Heart right ventricle (tissue), 16 donors: ENCODE measurements around the gene TUFM. TPM values are rescaled to one million over a fixed set of nuclear protein-coding genes. Genes with fewer than 3 reads are reported as not detected.
A peak's percentile ranks its signal among the peaks of the same experiment; 100 is the strongest.

ENCODE experiments used
- ATAC-seq, 8 donors: fragments of 200-7000 bp; cut with Tn5 transposase; one replicate each; pipeline ENCODE4 v1.9.1; 2020; ENCODE audit warnings: mild to moderate bottlenecking in 8 of 8, moderate library complexity in 8 of 8, moderate number of reproducible peaks in 1 of 8
- DNase-seq, 2 donors: peaks; one replicate each; pipeline ENCODE4 v3.0.0-alpha.2; 2020
- H3K27ac ChIP-seq, 10 donors: fragments of 200-600 bp; sonication (generic) in 2 of 10; one replicate each; pipeline versions ENCODE4 v1.5.0 to v1.8.0; 2020 to 2022; ENCODE audit warnings: mild to moderate bottlenecking in 3 of 10
- H3K27me3 ChIP-seq, 7 donors: fragments of 200-600 bp; one replicate each; pipeline ENCODE4 v1.8.0; 2021 to 2022; ENCODE audit warnings: mild to moderate bottlenecking in 2 of 7
- H3K36me3 ChIP-seq, 9 donors: fragments of 200-600 bp; sonication (generic) in 1 of 9; one replicate each; pipeline versions ENCODE4 v1.5.0 to v1.8.0; 2020 to 2022; ENCODE audit warnings: mild to moderate bottlenecking in 2 of 9
- H3K4me1 ChIP-seq, 9 donors: fragments of 200-600 bp; sonication (generic) in 1 of 9; one replicate each; pipeline versions ENCODE4 v1.5.0 to v1.8.0; 2020 to 2022; ENCODE audit warnings: mild to moderate bottlenecking in 4 of 9
- H3K4me3 ChIP-seq, 10 donors: fragments of 200-600 bp; sonication (generic) in 2 of 10; one replicate each; pipeline versions ENCODE4 v1.5.0 to v1.8.0; 2020 to 2022; ENCODE audit warnings: mild to moderate bottlenecking in 7 of 10, moderate library complexity in 2 of 10
- H3K9me3 ChIP-seq, 11 donors: fragments of 200-600 bp in 10 of 11; sonication (generic) in 2 of 11; one replicate each; pipeline versions ENCODE4 v1.5.0 to v1.8.0; 2013 to 2022; ENCODE audit warnings: mild to moderate bottlenecking in 2 of 11, control low read depth in 1 of 11, moderate library complexity in 1 of 11
- CTCF ChIP-seq, 9 donors: fragments of 200-600 bp; sonication (generic) in 2 of 9; IDR thresholded peaks; one replicate each; pipeline versions ENCODE4 v1.5.0 to v1.8.0; 2021 to 2022; ENCODE audit warnings: antibody characterized with exemption in 9 of 9, mild to moderate bottlenecking in 5 of 9, moderate library complexity in 1 of 9
- WGBS, 2 donors: extraction: QIAGEN DNeasy Blood & Tissue Kit; methylation state at CpG; one replicate each; pipeline ENCODE4 v1.1.7; 2013; ENCODE audit warnings: inconsistent platforms in 1 of 2; 5-methylcytosine and 5-hydroxymethylcytosine counted together
- intact Hi-C, 10 donors: fragments of 100-400 bp; cut with DNase I; formaldehyde crosslinking; loops; one replicate each; pipeline versions ENCODE4 v1.11.1 to v1.14.2; 2022
- polyA plus RNA-seq, 2 donors: library from polyadenylated mRNA; stranded (reverse); fragments of 200-250 nt; gene quantifications; one replicate each; pipeline ENCODE4 v1.2.3, GENCODE V29; 2013
- total RNA-seq, 10 donors: library from RNA; stranded (reverse); fragmentation: NEBNext Ultra II Directional in 3 of 10; extraction: Animal tissue kit (Norgen Biotek cat#: 25700) in 3 of 10; gene quantifications; one replicate each; pipeline versions ENCODE4 v1.2.1 to v1.2.4, GENCODE V29; 2021 to 2023
- donor health status: Arrhythmogenic right ventricular cardiomyopathy.
- donor health status: ischemic (EF 13 %, LVEDD 7.1; RV severe dilation, severe dysfunction).
- donor health status: healthy with polysubstance abuse.
- donor health status: DM: no; HTN: yes; CAD: no.
- donor health status: DM: no; HTN: no; CAD: no.
- donor health status: ischemic (EF 25% LVEDD 6.9; RV normal size, moderate dysfunction).
- donor health status: ischemic (EF 25% LVEDD 5.7; RV mildly dilated, moderate dysfunction).
- donor health status: healthy.
- donor health status: DM: yes; HTN: yes; CAD: no.
- donor health status: Ischemic cardiomyopathy.
- donor health status: ischemic (EF 35%, LVEDD 5.7; RV mildly dilated, moderate dysfunction).
- donor health status: nonischemic (EF 11% LVEDD 7.7; RV severe dilation, severe dysfunction).
- donor health status: DM: yes; HTN: yes; CAD: no.
- donor health status: PGD.
- donor health status: ischemic (EF 29% LVEDD 5.4; RV normal size, mild dysfunction).
- donor health status: nonischemic (EF 23%, LVEDD 6.1; RV moderate dilation, normal function).

Gene TUFM
- total and polyA plus RNA-seq, 12 donors: 193 to 362 (median 242) TPM

- TF ChIP-seq CTCF (IDR thresholded peaks at IDR 0.05): no peak
- no peaks in the 10 kb centered on the region for H3K36me3 ChIP-seq
- 75 to 85% methylated on average over 4 of the region's 4 CpGs for WGBS, 2 donors
These were observed 13.2 kb upstream of the TUFM start for GRCh38 chr16:28859326-28859725.

GRCh38 chr16:28858421-28858820, 12.3 kb upstream of the TUFM start:
- Histone ChIP-seq H3K27me3 (no peaks in the 10 kb centered on the region), H3K27ac (no peak overlapping the region), H3K36me3 (no peaks in the 10 kb centered on the region), H3K9me3 (no peaks in the 10 kb centered on the region), H3K4me1 (peaks cover 0 to 10% (median 3%) of the 10 kb centered on the region in 9 donors), H3K4me3 (no peak overlapping the region)
- intact Hi-C loops: no loop called here
- TF ChIP-seq CTCF (IDR thresholded peaks at IDR 0.05): no peak
- WGBS, 2 donors: 94% methylated on average over 8 of the region's 8 CpGs
- DNase-seq (no peak), ATAC-seq (no peak)

More at GRCh38 chr16:28859326-28859725, 13.2 kb upstream of the TUFM start:
- Histone ChIP-seq H3K4me1 (peaks cover 0 to 14% (median 5%) of the 10 kb centered on the region in 9 donors), H3K27ac (no peak overlapping the region), H3K27me3 (no peaks in the 10 kb centered on the region), H3K9me3 (no peaks in the 10 kb centered on the region), H3K4me3 (no peak overlapping the region)
- DNase-seq: no peak
- ATAC-seq: no peak
- intact Hi-C loops: no loop called here

GRCh38 chr16:28846933-28847273, 755 bp upstream of the TUFM start:
- ATAC-seq: peak; percentile 3 to 47 (median 12)
- peak overlapping the region; percentile 54 to 94 (median 84) for H3K4me3 ChIP-seq
- peaks cover 0 to 40% (median 28%) of the 10 kb centered on the region in 9 donors for H3K36me3 ChIP-seq
- no peaks in the 10 kb centered on the region for H3K9me3 ChIP-seq
- no peak for DNase-seq
- H3K27me3 ChIP-seq: no peaks in the 10 kb centered on the region
- 16 to 29% methylated on average over 5 of the region's 5 CpGs for WGBS, 2 donors
- H3K27ac ChIP-seq: peak overlapping the region; percentile 48 to 90 (median 88)
- no peak for TF ChIP-seq CTCF (IDR thresholded peaks at IDR 0.05)
- intact Hi-C loops: loop anchor here in 5 of 10 donors (1.0 to 5.0 kb wide), 5 partner anchors 16 to 100 kb away; partner anchors contain the start of genes SH2B1 (in 4 of the 5) and ATXN2L (in 1 of the 5)
- H3K4me1 ChIP-seq: peaks cover 5 to 27% (median 23%) of the 10 kb centered on the region in 9 donors

- H3K27me3 ChIP-seq: no peaks in the 10 kb centered on the region
- intact Hi-C loops: loop anchor here in 5 of 10 donors (1.0 to 5.0 kb wide), 6 partner anchors 18 to 102 kb away; partner anchors contain the start of genes SH2B1 (in 4 of the 5) and ATXN2L (in 1 of the 5)
- TF ChIP-seq CTCF (IDR thresholded peaks at IDR 0.05): no peak
- 0 to 1% methylated on average over 16 of the region's 16 CpGs for WGBS, 2 donors
- peak overlapping the region; percentile 23 to 90 (median 88) for H3K27ac ChIP-seq
- DNase-seq: no peak
- peak overlapping the region; percentile 79 to 94 (median 86) for H3K4me3 ChIP-seq
- ATAC-seq: peak in 2 of 8 donors; percentile 0 to 4
- peaks cover 0 to 51% (median 31%) of the 10 kb centered on the region in 9 donors for H3K36me3 ChIP-seq
- no peaks in the 10 kb centered on the region for H3K9me3 ChIP-seq
- H3K4me1 ChIP-seq: peaks cover 5 to 27% (median 23%) of the 10 kb centered on the region in 9 donors
These were observed 428 bp downstream of the TUFM start for GRCh38 chr16:28845761-28846079.
